ENCODE data around the gene WNT7B. TPM values are rescaled to one million over a fixed set of nuclear protein-coding genes. Genes with fewer than 3 reads are reported as not detected.

Gene WNT7B
- total and polyA plus RNA-seq, 7 donors = not detected

DNA sequence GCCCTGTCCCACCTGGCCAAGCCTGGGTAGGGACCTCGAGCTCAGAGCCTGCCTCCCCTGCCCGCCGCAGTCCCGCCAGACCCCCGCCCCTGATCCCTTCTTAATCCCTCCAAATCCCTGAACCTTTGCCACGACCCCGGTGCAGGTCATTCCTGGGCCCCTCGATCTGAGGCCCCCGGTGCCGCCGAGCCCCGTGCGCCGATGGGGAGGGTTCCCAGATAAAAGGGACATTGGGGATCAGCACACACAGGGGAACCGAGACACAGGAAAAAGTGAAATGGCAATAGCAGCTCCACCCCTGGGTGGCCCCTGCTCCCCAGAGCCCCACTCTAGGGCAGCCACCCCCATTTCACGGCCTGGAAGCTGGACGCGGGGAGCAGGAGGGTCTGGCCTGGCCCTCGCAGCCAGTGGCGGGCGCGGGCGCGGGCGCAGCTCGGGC lies 1.3 kb upstream of the WNT7B start:
- DNase-seq = peak; percentile 76
- Histone ChIP-seq H3K9me3 (no peaks in the 10 kb centered on the region), H3K27ac (no peak overlapping the region), H3K36me3 (no peaks in the 10 kb centered on the region), H3K4me1 (peaks cover 0 to 41% (median 30%) of the 10 kb centered on the region in 4 donors), H3K27me3 (peaks cover 37 to 57% (median 56%) of the 10 kb centered on the region in 3 donors), H3K4me3 (peak overlapping the region in 3 of 4 donors; percentile 39 to 59 (median 56))
- WGBS, 2 donors = 4% methylated on average over 26 of the region's 26 CpGs
- intact Hi-C loops (cut with DNase I) = no loop called here
- TF ChIP-seq POLR2AphosphoS5 (IDR thresholded peaks at IDR 0.05) (no peak), CTCF (IDR thresholded peaks at IDR 0.05) (no peak), POLR2A (IDR thresholded peaks at IDR 0.05) (no peak), EP300 (IDR thresholded peaks at IDR 0.05) (no peak)

DNA sequence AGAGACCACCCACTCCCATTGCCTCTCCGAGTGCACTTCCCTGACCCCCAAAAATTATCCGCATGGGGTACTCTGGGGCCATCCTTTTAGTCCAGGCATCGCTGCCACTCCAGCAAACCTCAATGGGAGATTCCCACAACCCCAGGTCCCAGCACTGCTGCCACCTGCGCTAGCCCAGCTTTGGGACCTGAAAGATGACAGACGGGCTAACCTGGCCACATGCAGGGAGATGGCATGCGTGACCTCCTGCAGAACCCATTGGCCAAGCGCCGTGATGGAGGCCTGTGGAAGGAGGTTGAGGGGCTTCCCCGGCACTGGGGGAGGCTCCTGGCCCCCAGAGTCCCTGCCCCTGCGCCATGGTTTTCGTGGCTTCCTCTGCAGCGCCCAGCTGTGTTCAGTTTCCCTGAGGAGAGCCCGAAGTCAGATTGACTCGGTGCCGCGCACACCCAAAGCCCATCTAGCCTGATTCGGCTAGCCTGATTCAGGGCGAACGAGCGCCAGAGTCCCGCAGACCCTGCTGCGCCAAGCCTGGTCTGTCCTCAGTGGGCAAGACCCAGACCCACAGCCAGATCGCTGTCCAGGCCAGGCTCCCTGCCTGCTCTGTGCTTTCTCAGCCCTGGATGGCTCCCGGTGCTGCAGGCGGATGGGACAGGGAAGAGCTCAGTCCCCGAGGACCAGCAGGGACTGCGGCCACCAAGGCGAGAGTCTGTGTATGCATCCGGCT lies 751 bp upstream of the WNT7B start:
- Histone ChIP-seq H3K27ac (no peak overlapping the region), H3K4me3 (no peak overlapping the region), H3K9me3 (no peaks in the 10 kb centered on the region), H3K4me1 (peaks cover 0 to 41% (median 30%) of the 10 kb centered on the region in 4 donors), H3K36me3 (no peaks in the 10 kb centered on the region), H3K27me3 (peaks cover 40 to 63% (median 61%) of the 10 kb centered on the region in 3 donors)
- WGBS, 2 donors = 4 to 5% methylated on average over 29 of the region's 29 CpGs
- DNase-seq = no peak
- intact Hi-C loops (cut with DNase I) = loop anchor here (1.0 kb wide), 1 partner anchor 113 kb away; no protein-coding TSS in a partner anchor
- no peak for TF ChIP-seq POLR2AphosphoS5 (IDR thresholded peaks at IDR 0.05)
- no peak for TF ChIP-seq EP300 (IDR thresholded peaks at IDR 0.05)
- TF ChIP-seq CTCF (IDR thresholded peaks at IDR 0.05) = no peak
- TF ChIP-seq POLR2A (IDR thresholded peaks at IDR 0.05) = no peak

- H3K27ac ChIP-seq = no peak overlapping the region
- peaks cover 0 to 53% (median 42%) of the 10 kb centered on the region in 4 donors for H3K4me1 ChIP-seq
- DNase-seq = no peak
- intact Hi-C loops (cut with DNase I) = loop anchor here (1.0 kb wide), 1 partner anchor 112 kb away; no protein-coding TSS in a partner anchor
- H3K27me3 ChIP-seq = peaks cover 53 to 76% (median 74%) of the 10 kb centered on the region in 3 donors
- H3K9me3 ChIP-seq = no peaks in the 10 kb centered on the region
- TF ChIP-seq CTCF (IDR thresholded peaks at IDR 0.05) = no peak
- no peak for TF ChIP-seq POLR2A (IDR thresholded peaks at IDR 0.05)
- TF ChIP-seq EP300 (IDR thresholded peaks at IDR 0.05) = no peak
- no peak for TF ChIP-seq POLR2AphosphoS5 (IDR thresholded peaks at IDR 0.05)
- no peaks in the 10 kb centered on the region for H3K36me3 ChIP-seq
- WGBS, 2 donors = 1% methylated on average over 94 of the region's 94 CpGs
- H3K4me3 ChIP-seq = peak overlapping the region in 3 of 4 donors; percentile 12 to 35 (median 27)
These were observed 534 bp downstream of the WNT7B start for GRCh38 chr22:45976254-45977002.

- Histone ChIP-seq H3K4me1 (peaks cover 0 to 63% (median 52%) of the 10 kb centered on the region in 4 donors), H3K27me3 (peaks cover 62 to 86% (median 84%) of the 10 kb centered on the region in 3 donors), H3K4me3 (no peak overlapping the region), H3K27ac (no peak overlapping the region), H3K36me3 (no peaks in the 10 kb centered on the region), H3K9me3 (no peaks in the 10 kb centered on the region)
- TF ChIP-seq EP300 (IDR thresholded peaks at IDR 0.05) (no peak), POLR2A (IDR thresholded peaks at IDR 0.05) (no peak), POLR2AphosphoS5 (IDR thresholded peaks at IDR 0.05) (no peak), CTCF (IDR thresholded peaks at IDR 0.05) (no peak)
- 4% methylated on average over 80 of the region's 80 CpGs for WGBS, 2 donors
- DNase-seq = no peak
- intact Hi-C loops (cut with DNase I) = no loop called here
These were observed 1.5 kb downstream of the WNT7B start for GRCh38 chr22:45975164-45976161.
